HCT116 (cell line): Measurements from ENCODE around the gene LEKR1. TPM values are rescaled to one million over a fixed set of nuclear protein-coding genes. Genes with fewer than 3 reads are reported as not detected.

ENCODE experiments used
- ATAC-seq: fragments of 200-7000 bp; cut with Tn5 transposase; 2 replicates; pipeline ENCODE4 v1.9.1; 2020; ENCODE audit warnings: mild to moderate bottlenecking, moderate library complexity
- BruUV-seq: library from RNA; stranded (reverse); fragments of 400-500 nt; replicated peaks from 2 replicates; lab custom pipeline; 2021; lab: Mats Ljungman, UMichigan
- CTCF ChIA-PET: fragments of 300-600 bp; sonication (Branson Sonifier 250); formaldehyde crosslinking; loops from one replicate; lab custom pipeline; 2021; ENCODE audit warnings: antibody characterized with exemption; lab: Charles Lee
- POLR2A ChIA-PET: fragments of 300-600, 350-600 bp; sonication (Branson Sonifier 250); formaldehyde crosslinking; loops from one replicate; lab custom pipeline; 2021; ENCODE audit warnings: antibody characterized with exemption; lab: Charles Lee
- RAD21 ChIA-PET, 2 experiments: fragments of 300-600 bp; sonication (Branson Sonifier 250); formaldehyde crosslinking; loops; one replicate each; lab custom pipeline; 2023; ENCODE audit warnings: low total read pairs in 2 of 2; ENCODE audit not compliant: uncharacterized antibody in 2 of 2, unreplicated experiment in 2 of 2, low non-redundant PET in 1 of 2; lab: Charles Lee
- DNase-seq: peaks from one replicate; pipeline ENCODE4 v3.0.0-alpha.2; 2010; ENCODE audit warnings: low read depth, low spot score
- H2AFZ ChIP-seq: fragments of 200-600 bp; shearing (Covaris generic), sonication (generic); 2 replicates; pipeline ENCODE4 v1.6.1; 2017; ENCODE audit warnings: low read depth, mixed run types, mixed read lengths, antibody characterized with exemption, low read length; ENCODE audit not compliant: poor library complexity, severe bottlenecking
- H3K27ac ChIP-seq: 2 replicates; pipeline ENCODE4 v1.5.1; 2012; ENCODE audit warnings: low read depth, low read length
- H3K27me3 ChIP-seq: fragments of 200-600 bp; sonication (generic); 2 replicates; pipeline ENCODE4 v1.6.1; 2016; ENCODE audit warnings: mixed run types, low read length, mixed read lengths; ENCODE audit not compliant: insufficient read depth
- H3K36me3 ChIP-seq, 2 experiments: fragments of 200-500 bp in 1 of 2; fragments of 200-600 bp in 1 of 2; sonication (Bioruptor generic) in 1 of 2; sonication (generic) in 1 of 2; 2 replicates each; pipeline versions ENCODE4 v1.5.1 to v1.6.1; 2014 to 2016; ENCODE audit warnings: low read length in 2 of 2, inconsistent platforms in 1 of 2, mixed read lengths in 1 of 2, mixed run types in 1 of 2; ENCODE audit not compliant: insufficient read depth in 2 of 2, control insufficient read depth in 1 of 2
- H3K4me1 ChIP-seq, 2 experiments: fragments of 200-600 bp in 1 of 2; sonication (generic) in 1 of 2; 2 replicates each; pipeline versions ENCODE4 v1.5.1 to v1.6.1; 2012 to 2017; ENCODE audit warnings: low read length in 2 of 2, inconsistent platforms in 1 of 2, mild to moderate bottlenecking in 1 of 2, mixed read lengths in 1 of 2, mixed run types in 1 of 2, moderate library complexity in 1 of 2; ENCODE audit not compliant: insufficient read depth in 2 of 2, control insufficient read depth in 1 of 2
- H3K4me2 ChIP-seq: fragments of 200-600 bp; sonication (generic); 2 replicates; pipeline ENCODE4 v1.6.1; 2017; ENCODE audit warnings: mixed run types, low read length, mixed read lengths
- H3K4me3 ChIP-seq, 2 experiments: fragments of 200-600 bp in 1 of 2; sonication (generic) in 1 of 2; replicated peaks in 1 of 2; 2 replicates each; pipeline ENCODE4 v1.5.1; 2011 to 2016; ENCODE audit warnings: low read length in 2 of 2, control low read depth in 1 of 2, low read depth in 1 of 2, mild to moderate bottlenecking in 1 of 2, mixed read lengths in 1 of 2, mixed run types in 1 of 2
- H3K79me2 ChIP-seq: fragments of 200-600 bp; sonication (generic); 2 replicates; pipeline ENCODE4 v1.6.1; 2017; ENCODE audit warnings: mild to moderate bottlenecking, mixed run types, low read length, moderate library complexity, mixed read lengths; ENCODE audit not compliant: insufficient read depth
- H3K9ac ChIP-seq: fragments of 200-600 bp; sonication (generic); 2 replicates; pipeline ENCODE4 v1.6.1; 2016; ENCODE audit warnings: low read length, mixed read lengths
- H3K9me2 ChIP-seq: fragments of 200-600 bp; sonication (generic), shearing (Covaris generic); 2 replicates; pipeline ENCODE4 v1.6.1; 2017; ENCODE audit warnings: mixed run types, mild to moderate bottlenecking, moderate library complexity; ENCODE audit not compliant: insufficient read depth
- H3K9me3 ChIP-seq, 2 experiments: fragments of 200-500 bp in 1 of 2; fragments of 200-600 bp in 1 of 2; sonication (Bioruptor generic) in 1 of 2; sonication (generic) in 1 of 2; 2 replicates each; pipeline ENCODE4 v1.6.1; 2014 to 2017; ENCODE audit warnings: low read length in 2 of 2, mixed read lengths in 2 of 2, inconsistent platforms in 1 of 2, low read depth in 1 of 2, mild to moderate bottlenecking in 1 of 2, mixed run types in 1 of 2, moderate library complexity in 1 of 2; ENCODE audit not compliant: control insufficient read depth in 1 of 2, insufficient read depth in 1 of 2
- H4K20me1 ChIP-seq: fragments of 200-600 bp; sonication (generic), shearing (Covaris generic); 2 replicates; pipeline ENCODE4 v1.6.1; 2017; ENCODE audit warnings: mixed run types, mild to moderate bottlenecking, moderate library complexity; ENCODE audit not compliant: insufficient read depth
- CTCF ChIP-seq, 3 experiments: fragments of 200-600 bp in 1 of 3; sonication (generic) in 1 of 3; IDR thresholded peaks in 2 of 3; conservative IDR thresholded peaks in 1 of 3; 2 replicates each; pipeline ENCODE4 v1.5.1; 2012 to 2017; ENCODE audit warnings: low read depth in 2 of 3, low read length in 2 of 3, antibody characterized with exemption in 1 of 3, borderline replicate concordance in 1 of 3, control low read depth in 1 of 3, mild to moderate bottlenecking in 1 of 3, mixed read lengths in 1 of 3, mixed run types in 1 of 3, moderate library complexity in 1 of 3; ENCODE audit not compliant: insufficient read depth in 1 of 3
- ELF1 ChIP-seq: IDR thresholded peaks from 2 replicates; pipeline ENCODE4 v1.6.1; 2012; ENCODE audit warnings: low read depth, borderline replicate concordance
- EZH2 ChIP-seq: fragments of 200-600 bp; sonication (generic); IDR thresholded peaks from 2 replicates; pipeline ENCODE4 v1.6.1; 2017; ENCODE audit warnings: antibody characterized with exemption, mixed run types
- EZH2phosphoT487 ChIP-seq: fragments of 200-600 bp; IDR thresholded peaks from 2 replicates; pipeline ENCODE4 v1.6.1; 2018; ENCODE audit warnings: antibody characterized with exemption, borderline replicate concordance
- MAX ChIP-seq: IDR thresholded peaks from 2 replicates; pipeline ENCODE4 v1.6.1; 2012
- RAD21 ChIP-seq: IDR thresholded peaks from 2 replicates; pipeline ENCODE4 v1.6.1; 2012; ENCODE audit warnings: low read depth, mild to moderate bottlenecking
- SIN3A ChIP-seq: IDR thresholded peaks from 2 replicates; pipeline ENCODE4 v1.6.1; 2012; ENCODE audit warnings: low read depth
- SP1 ChIP-seq: IDR thresholded peaks from 2 replicates; pipeline ENCODE4 v1.6.1; 2012; ENCODE audit warnings: low read depth
- SRF ChIP-seq: IDR thresholded peaks from 2 replicates; pipeline ENCODE4 v1.6.1; 2012; ENCODE audit warnings: low read depth
- ZBTB33 ChIP-seq: IDR thresholded peaks from 2 replicates; pipeline ENCODE4 v1.6.1; 2011; ENCODE audit warnings: mild to moderate bottlenecking, low read length, moderate library complexity; ENCODE audit not compliant: insufficient replicate concordance; ENCODE audit errors: extremely low read depth
- ZFX ChIP-seq: fragments of 450-650 bp; IDR thresholded peaks from 2 replicates; pipeline ENCODE4 v1.6.1; 2017
- ZNF274 ChIP-seq: fragments of 200-500 bp; sonication (Bioruptor generic); IDR thresholded peaks from 2 replicates; pipeline ENCODE4 v1.6.1; 2014; ENCODE audit warnings: mild to moderate bottlenecking, low read depth, low read length, inconsistent platforms
- intact Hi-C: fragments of 100-400 bp; cut with micrococcal nuclease; formaldehyde crosslinking; loops from 2 replicates; pipeline ENCODE4 v1.10.0; 2022
- total RNA-seq: library from RNA; stranded (reverse); gene quantifications from one replicate; pipeline ENCODE4 v1.2.1, GENCODE V29; 2021; ENCODE audit not compliant: unreplicated experiment

LEKR1 gene
- total RNA-seq, 1 experiment from 2014 or later = 2.1 TPM

GRCh38 chr3:157040456-157040855 is 214.3 kb downstream of the LEKR1 start:
- no peak overlapping the region for H2AFZ ChIP-seq
- H3K9me2 ChIP-seq = no peaks in the 10 kb centered on the region
- BruUV-seq = no TSS peak
- H3K9me3 ChIP-seq = no peaks in the 10 kb centered on the region
- DNase-seq (no peak), ATAC-seq (no peak)
- POLR2A ChIA-PET = no interaction called here
- no peaks in the 10 kb centered on the region for H3K4me1 ChIP-seq
- no peak overlapping the region for H3K4me3 ChIP-seq
- no peak overlapping the region for H3K4me2 ChIP-seq
- CTCF ChIA-PET = no interaction called here
- H3K36me3 ChIP-seq = no peaks in the 10 kb centered on the region
- TF ChIP-seq ZBTB33 (no peak), EZH2phosphoT487 (no peak), EZH2 (no peak), MAX (no peak), ZNF274 (no peak), SP1 (no peak), SRF (no peak), CTCF (IDR thresholded peaks at IDR 0.05 in 2 of 3, conservative IDR thresholded peaks at IDR 0.05 in 1 of 3; ENCODE audit: borderline replicate concordance in 1 of 3, insufficient read depth in 1 of 3, low read depth in 2 of 3, low read length in 2 of 3) (no peak), SIN3A (no peak), ELF1 (no peak), RAD21 (no peak), ZFX (no peak)
- RAD21 ChIA-PET = no interaction called here
- no peaks in the 10 kb centered on the region for H3K27me3 ChIP-seq
- no peak overlapping the region for H3K9ac ChIP-seq
- no peak overlapping the region for H3K27ac ChIP-seq
- intact Hi-C loops = no loop called here
- no peaks in the 10 kb centered on the region for H3K79me2 ChIP-seq
- no peaks in the 10 kb centered on the region for H4K20me1 ChIP-seq
